ENCODE measurements around the gene HSCB.
"Not testable (repeated sequence)": the region's sequence is repeated elsewhere in the genome, so short reads cannot be mapped to it uniquely, and the experiment has no call there.

The HSCB gene

DNA sequence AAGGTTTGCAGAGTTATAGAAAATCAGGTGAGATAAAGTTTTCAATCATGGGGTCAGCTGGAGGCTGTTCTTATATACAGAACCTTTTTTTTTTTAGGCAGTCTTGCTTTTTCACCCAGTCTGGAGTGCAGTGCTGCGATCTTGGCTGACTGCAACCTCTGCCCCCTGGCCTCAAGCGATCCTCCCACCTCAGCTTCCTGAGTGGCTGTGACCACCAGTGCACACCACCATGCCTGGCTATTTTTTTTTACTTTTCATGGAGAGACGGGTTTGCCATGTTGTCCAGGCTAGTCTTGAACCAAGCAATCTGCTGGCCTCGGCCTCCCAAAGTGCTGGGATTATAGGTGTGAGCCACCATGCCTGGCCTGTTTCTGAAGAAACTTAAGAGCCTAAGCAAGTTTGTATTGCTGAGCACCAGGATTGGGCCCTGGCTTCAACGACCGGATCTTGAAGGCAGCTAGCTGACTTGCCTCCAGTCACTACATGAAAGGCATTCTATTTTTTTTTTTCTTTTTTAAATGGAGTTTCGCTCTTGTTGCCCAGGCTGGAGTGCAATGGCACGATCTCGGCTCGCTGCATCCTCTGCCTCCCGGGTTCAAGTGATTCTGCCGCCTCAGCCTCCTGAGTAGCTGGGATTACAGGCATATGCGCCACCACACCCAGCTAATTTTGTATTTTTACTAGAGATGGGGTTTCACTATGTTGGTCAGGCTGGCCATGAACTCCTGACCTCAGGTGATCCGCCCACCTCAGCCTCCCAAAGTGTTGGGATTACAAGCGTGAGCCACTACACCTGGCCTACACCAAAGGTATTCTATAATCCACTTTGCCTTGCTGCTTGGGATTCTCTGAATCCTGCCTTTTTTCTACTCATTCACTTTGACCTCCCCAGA lies 50.9 kb downstream of the HSCB start:
- DNase-seq: no peak

DNA sequence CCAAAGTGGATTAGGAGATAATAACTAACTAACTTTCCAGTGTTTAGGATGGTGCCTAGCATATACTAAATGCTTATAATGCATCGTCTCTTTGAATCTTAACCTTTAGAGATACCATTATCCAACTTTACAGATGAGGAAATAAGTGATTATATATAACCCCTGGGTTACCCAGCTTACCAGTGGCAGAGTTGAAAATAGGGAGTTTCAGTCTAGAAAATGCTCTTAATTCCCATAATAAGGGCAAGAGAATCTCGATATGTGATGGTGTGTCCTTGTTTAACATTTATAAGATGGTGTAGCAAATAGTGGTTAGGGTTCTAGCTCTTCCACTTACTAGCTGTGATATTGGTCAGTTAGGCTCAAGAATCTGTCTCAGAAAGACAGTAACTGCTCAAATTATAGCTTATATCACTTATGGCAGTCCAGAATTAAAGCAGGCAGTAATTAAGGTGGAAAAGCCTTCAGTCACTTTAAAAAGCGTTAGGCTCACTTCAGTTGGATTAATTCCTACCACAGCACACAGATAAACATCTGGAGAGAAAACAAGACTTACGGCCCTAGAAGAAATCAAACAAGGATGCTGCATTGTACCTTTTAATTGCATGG lies 52.2 kb downstream of the HSCB start:
- no peak for DNase-seq

DNA sequence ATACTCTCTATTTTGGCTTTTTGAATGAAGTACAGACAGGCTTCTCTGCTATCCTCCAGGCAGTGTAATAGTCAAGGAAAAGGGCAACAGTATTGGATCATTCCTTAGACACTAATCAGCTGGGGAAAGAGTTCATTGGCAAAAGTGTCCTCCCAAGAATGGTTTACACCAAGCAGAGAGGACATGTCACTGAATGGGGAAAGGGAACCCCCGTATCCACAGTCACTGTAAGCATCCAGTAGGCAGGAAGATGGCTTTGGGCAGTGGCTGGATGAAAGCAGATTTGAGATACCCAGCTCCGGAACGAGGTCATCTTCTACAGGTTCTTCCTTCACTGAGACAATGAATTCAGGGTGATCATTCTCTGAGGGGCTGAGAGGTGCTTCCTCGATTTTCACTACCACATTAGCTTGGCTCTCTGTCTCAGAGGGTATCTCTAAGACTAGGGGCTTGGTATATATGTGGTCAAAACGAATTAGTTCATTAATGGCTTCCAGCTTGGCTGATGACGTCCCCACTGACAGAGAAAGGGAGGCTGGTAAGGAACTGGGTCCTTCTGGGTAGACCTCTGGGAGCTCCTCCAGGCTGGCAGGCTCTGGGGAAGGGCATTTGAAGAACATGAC lies 53.3 kb downstream of the HSCB start:
- no peak for DNase-seq

DNA sequence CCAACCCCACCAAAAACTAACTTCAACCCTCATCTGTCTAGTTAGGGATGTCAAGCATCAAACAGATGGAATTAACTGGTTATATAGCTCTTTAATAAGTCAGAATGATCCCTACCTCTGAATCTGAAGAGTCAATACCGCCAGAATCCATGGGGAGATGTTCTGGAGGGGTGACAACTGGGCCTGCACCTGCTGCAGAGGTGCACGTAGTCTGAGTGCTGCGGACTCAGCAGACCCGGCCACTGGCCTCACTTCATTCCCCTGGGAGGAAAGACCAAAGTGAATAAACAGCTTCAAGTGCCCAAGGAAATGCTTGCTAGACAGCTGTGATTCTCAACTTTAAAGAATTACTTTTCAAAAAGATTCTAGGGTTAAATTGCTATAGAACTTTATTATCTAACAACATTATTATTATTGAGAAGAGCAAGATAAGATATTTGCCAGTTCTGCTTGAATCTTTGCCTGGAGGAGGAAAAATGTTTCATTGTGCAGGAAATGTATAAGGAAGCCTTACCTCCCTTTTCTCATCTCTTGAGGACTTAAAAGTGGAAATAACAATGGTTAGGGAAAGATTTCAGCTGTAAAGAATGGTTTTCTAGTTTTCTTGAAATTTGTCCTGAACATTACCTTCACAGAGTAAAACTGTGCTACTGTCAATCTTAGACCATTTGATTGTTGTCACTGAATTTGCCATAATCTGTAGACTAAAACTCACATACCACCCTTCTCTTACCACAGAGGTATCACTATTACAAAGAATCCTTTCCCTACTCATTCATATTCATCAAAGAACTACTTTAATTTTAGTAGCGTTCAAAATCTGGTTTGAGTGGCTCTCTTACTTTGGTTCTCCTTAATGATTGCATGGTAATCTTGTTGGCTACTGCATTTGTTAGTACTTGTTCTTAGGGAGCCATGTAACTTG lies 54.4 kb downstream of the HSCB start:
- DNase-seq: no peak

DNA sequence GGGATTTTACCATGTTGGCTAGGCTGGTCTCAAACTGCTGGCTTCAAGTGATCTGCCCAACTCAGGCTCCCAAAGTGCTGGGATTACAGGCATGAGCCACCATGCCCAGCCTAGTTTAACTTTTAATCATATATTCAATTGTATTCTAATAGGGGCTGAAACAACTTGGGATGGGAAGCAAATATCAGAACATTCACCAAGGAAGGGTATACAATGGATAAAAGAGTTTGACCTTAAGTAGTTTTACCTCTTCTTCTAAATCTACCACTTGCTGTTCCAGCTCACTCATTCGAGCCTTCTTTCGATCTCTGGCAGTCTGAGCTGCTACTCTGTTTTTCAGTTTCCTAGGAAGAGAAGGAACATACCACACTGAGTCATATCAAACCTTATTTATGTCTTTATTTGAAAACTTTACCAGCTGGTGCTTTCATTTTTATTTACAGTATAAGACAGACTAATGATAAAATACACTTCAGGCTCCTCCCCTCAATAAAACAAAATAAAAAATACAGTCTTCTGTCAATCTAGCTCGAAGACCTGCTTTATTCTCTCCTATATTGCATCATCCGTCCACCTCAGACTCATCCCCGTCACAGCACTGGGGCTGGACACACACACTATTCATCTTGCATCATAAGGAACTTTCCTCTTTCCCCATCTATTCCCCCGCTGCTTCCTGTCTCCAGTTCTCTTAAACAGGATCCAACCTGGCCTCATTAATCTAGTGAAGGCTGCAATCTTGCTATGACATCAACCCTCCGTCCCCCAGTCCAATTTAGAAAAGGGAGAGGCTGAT lies 57.2 kb downstream of the HSCB start:
- peak; percentile 95 for DNase-seq

DNA sequence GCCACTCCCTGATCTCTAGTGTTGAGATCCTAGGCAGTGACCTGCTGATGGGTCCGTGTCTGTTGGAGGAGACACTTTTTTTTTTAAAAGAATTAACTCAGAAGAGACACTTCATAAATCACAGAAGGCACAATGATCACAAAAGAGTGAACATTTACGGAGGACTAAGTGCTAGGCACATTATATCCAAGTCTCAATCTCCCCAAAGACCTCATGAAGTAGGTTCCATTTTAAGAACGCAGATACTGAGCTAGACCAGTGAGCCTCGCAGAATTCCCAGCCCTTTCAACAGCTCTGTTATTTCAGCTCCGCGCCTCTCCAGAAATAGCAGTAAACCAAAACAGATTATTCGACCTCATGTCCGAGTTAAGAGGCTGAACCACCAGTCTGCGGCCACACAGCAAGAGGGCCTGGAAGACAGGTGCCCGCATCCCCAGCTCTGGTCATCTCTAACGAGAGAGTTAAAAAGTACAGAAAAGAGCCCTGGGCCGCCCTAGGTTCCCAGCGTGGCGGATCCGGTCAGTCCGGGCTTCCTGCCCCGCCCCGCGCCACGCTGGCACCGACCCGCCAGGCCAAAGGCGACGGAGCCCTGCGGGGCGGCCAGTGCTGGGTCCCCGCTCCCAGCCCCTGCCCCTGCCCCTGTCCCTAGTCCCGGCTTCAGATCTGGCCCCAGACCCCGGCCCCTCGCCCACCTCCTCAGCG lies 57.9 kb downstream of the HSCB start:
- peak; percentile 56 for DNase-seq

DNA sequence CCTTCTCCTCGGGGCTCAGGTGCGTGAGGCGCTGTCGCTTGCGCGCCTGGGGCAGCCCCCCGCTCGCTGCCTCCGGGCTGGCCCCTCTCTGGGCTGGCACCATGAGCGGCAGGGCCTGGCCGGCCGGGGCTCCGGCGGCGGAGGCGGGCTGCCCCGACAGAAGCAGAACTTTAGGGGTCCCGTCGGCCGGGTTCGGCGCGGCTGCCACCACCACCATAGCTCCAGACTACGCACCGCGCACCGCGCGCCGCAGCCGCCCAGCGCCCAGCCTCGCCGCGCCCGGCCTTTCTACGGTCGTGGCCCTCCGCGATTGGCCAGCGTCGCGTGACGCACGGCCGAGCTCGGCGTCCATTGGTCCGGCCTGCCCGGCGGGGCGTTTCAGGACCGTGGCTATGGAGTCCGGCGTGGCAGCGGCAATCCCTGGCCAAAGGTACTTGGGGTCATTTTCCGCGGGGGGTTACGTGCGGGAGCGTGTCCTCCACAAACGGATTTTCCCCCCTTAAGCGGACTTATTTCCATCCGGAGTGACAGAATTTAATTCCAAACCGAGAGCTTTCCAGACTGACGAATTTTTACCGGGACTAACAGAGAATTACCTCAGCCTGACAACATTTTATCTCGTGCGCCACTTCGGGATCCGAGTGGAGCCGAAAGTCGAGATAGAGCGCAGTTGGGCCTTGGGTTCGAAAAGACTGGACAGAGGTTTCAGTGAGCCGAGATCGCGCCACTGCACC lies 58.6 kb downstream of the HSCB start, which contains the start of gene XBP1:
TSS of gene XBP1 (minus strand) at position 262 of the 734 bp plus-strand sequence.
- DNase-seq: peak; percentile 95

DNA sequence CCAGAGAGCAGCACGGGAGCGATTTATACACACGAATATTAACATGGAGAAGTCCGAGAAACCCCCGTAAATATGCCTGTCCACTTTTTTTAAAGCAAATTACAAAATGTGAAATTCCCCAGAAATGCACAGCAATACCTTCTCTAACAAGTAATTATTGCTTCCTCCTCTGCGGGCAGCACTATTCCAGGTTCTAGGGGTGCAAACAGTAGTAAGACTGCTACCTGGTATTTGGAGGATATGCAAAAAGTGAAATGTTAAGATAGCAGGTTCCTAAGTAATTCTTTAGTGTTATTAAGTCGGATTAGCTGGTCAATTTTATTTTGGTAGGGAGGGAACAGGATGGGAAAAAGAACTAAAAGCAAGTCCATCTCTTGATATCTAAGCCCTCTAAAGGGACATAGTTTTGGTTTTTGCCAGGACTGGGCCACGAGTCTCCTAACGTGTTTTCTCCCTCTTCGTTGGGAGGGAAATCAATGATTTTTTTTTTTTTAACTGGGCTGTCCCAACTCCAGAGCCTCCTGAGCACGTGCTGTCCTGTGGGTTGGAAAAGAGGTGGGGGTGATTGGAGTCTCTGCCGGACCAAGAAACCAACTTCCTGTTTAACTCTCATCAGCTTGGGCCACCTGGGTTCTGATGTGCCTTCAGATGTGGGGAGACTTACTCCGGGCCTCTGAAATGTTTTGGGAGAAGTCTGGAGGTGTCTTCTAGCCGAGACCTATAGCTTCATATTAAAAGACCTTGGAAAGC lies 60.2 kb downstream of the HSCB start:
- no peak for DNase-seq

DNA sequence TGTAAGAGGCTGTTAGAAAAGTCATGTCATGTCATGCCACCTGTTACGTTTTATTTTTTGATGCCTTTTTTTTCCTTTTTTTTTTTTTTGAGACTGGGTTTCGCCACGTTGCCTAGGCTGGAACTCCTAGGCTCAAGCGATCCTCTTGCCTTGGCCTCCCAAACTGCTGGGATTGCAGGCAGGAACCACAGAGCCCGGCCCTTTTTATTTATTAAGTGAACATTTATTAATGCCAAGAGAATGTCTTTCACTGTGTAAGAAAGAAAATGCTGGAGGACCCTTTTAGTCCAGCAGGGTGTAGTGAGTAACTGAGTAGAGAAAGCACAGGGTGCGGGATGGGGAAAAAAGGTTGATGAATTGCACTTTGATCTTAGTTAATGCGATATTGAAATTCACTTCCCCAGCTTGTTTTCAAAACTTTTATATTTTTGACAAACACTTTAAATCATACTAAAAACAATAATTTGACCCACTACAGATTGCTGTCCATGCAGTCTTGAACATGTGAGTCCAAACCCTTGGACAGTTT lies 60.8 kb downstream of the HSCB start:
- DNase-seq: no peak

DNA sequence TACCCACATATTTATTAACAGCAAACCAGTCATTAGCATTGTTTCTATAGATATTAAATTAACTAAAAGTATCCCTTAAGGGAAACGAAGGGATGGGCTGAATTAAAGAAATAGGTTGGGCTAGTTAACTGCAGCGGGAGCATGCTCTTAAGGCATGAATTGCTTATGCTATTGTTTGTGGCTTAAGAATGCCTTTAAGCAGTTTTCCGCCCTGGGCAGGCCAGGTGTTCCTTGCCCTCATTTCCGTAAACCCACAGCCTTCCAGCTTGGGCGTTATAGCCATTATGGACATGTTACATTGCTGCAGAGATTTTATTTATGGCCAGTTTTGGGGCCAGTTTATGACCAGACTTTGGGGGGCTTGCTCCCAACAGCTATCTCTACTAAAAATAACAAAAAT lies 63.6 kb downstream of the HSCB start:
- not testable (repeated sequence) for DNase-seq
